HFFc6 (cell line): ENCODE results near the gene RRM2. TPM values are rescaled to one million over a fixed set of nuclear protein-coding genes. Genes with fewer than 3 reads are reported as not detected.

ENCODE experiments used
- DNase-seq: peaks from one replicate; pipeline ENCODE4 v3.0.0-alpha.2; 2018
- H3K27ac Mint-ChIP-seq: 2 replicates; pipeline ENCODE4 v1.8.0; 2020; ENCODE audit warnings: mild to moderate bottlenecking, mixed read lengths
- H3K27me3 Mint-ChIP-seq: 2 replicates; pipeline ENCODE4 v1.8.0; 2021; ENCODE audit warnings: mild to moderate bottlenecking, moderate library complexity, mixed read lengths; ENCODE audit not compliant: insufficient read depth
- H3K36me3 Mint-ChIP-seq: 2 replicates; pipeline ENCODE4 v1.8.0; 2021; ENCODE audit warnings: low read depth, mixed read lengths
- H3K4me1 Mint-ChIP-seq: 2 replicates; pipeline ENCODE4 v1.8.0; 2020; ENCODE audit warnings: low read depth, mixed read lengths
- H3K4me3 Mint-ChIP-seq: 2 replicates; pipeline ENCODE4 v1.8.0; 2020; ENCODE audit warnings: mild to moderate bottlenecking, moderate library complexity, mixed read lengths
- H3K9me3 Mint-ChIP-seq: 2 replicates; pipeline ENCODE4 v1.8.0; 2020; ENCODE audit warnings: mild to moderate bottlenecking, mixed read lengths
- CTCF ChIP-seq: fragments of 200-600 bp; sonication (generic); IDR thresholded peaks from 2 replicates; pipeline ENCODE4 v1.5.0; 2021; ENCODE audit warnings: antibody characterized with exemption, mild to moderate bottlenecking
- total RNA-seq, 6 experiments: library from RNA; stranded (reverse); fragmentation: NEBNext Ultra II Directional; extraction: Animal tissue kit (Norgen Biotek cat#: 25700); gene quantifications; 2 replicates in 1 of 6; 3 replicates in 5 of 6; pipeline ENCODE4 v1.2.3, GENCODE V29; 2021

RRM2 gene
- total RNA-seq, 6 experiments from 2014 or later = 76.4 to 179 (median 158) TPM

- H3K4me3 Mint-ChIP-seq = no peak overlapping the region
- no peaks in the 10 kb centered on the region for H3K36me3 Mint-ChIP-seq
- H3K4me1 Mint-ChIP-seq = peaks cover 23% of the 10 kb centered on the region
- DNase-seq = no peak
- peaks cover 1% of the 10 kb centered on the region; the same call in 1 of the 2 replicates for H3K27me3 Mint-ChIP-seq
- TF ChIP-seq CTCF = no peak
- H3K27ac Mint-ChIP-seq = no peak overlapping the region
- H3K9me3 Mint-ChIP-seq = no peaks in the 10 kb centered on the region
These were observed 44.8 kb downstream of the RRM2 start for GRCh38 chr2:10167316-10167715.

- no peak overlapping the region for H3K27ac Mint-ChIP-seq
- no peak overlapping the region for H3K4me3 Mint-ChIP-seq
- no peaks in the 10 kb centered on the region for H3K36me3 Mint-ChIP-seq
These were observed 45.7 kb downstream of the RRM2 start for GRCh38 chr2:10168221-10168620.

GRCh38 chr2:10169053-10169578, 46.6 kb downstream of the RRM2 start:
- Mint-ChIP-seq H3K27me3 (peaks cover 1% of the 10 kb centered on the region; the same call in 1 of the 2 replicates), H3K36me3 (no peaks in the 10 kb centered on the region), H3K4me1 (peaks cover 15% of the 10 kb centered on the region), H3K27ac (no peak overlapping the region), H3K4me3 (no peak overlapping the region), H3K9me3 (no peaks in the 10 kb centered on the region)
- DNase-seq = no peak
- TF ChIP-seq CTCF = no peak

More at GRCh38 chr2:10168221-10168620, 45.7 kb downstream of the RRM2 start:
- Mint-ChIP-seq H3K9me3 (no peaks in the 10 kb centered on the region), H3K27me3 (peaks cover 1% of the 10 kb centered on the region; the same call in 1 of the 2 replicates), H3K4me1 (peaks cover 23% of the 10 kb centered on the region)
- no peak for DNase-seq
- no peak for TF ChIP-seq CTCF

- Mint-ChIP-seq H3K4me3 (no peak overlapping the region), H3K9me3 (no peaks in the 10 kb centered on the region), H3K27me3 (peaks cover 1% of the 10 kb centered on the region; the same call in 1 of the 2 replicates), H3K27ac (no peak overlapping the region), H3K4me1 (peaks cover 14% of the 10 kb centered on the region), H3K36me3 (no peaks in the 10 kb centered on the region)
- TF ChIP-seq CTCF = no peak
- DNase-seq = no peak
These were observed 47.0 kb downstream of the RRM2 start for GRCh38 chr2:10169581-10169980.

GRCh38 chr2:10170256-10170655, 47.7 kb downstream of the RRM2 start:
- no peak for TF ChIP-seq CTCF
- Mint-ChIP-seq H3K4me1 (peaks cover 14% of the 10 kb centered on the region), H3K9me3 (no peaks in the 10 kb centered on the region)

More at GRCh38 chr2:10170256-10170655, 47.7 kb downstream of the RRM2 start:
- H3K36me3 Mint-ChIP-seq = no peaks in the 10 kb centered on the region
- H3K4me3 Mint-ChIP-seq = no peak overlapping the region
- H3K27me3 Mint-ChIP-seq = peaks cover 1% of the 10 kb centered on the region; the same call in 1 of the 2 replicates
- no peak overlapping the region for H3K27ac Mint-ChIP-seq
- peak; percentile 7 for DNase-seq
